Activated CD8-positive, alpha-beta T cell treated with anti-CD3 and anti-CD28 coated beads for 36 hours (primary cell): ENCODE measurements around the gene STOM. TPM values are rescaled to one million over a fixed set of nuclear protein-coding genes. Genes with fewer than 3 reads are reported as not detected.

Experiments
- ATAC-seq: fragments of 200-7000 bp; cut with Tn5 transposase; one replicate; pipeline ENCODE4 v1.10.0; 2021; ENCODE audit warnings: mild to moderate bottlenecking, moderate library complexity
- CTCF ChIA-PET: fragments of 350-600 bp; sonication (Branson Sonifier 250); formaldehyde crosslinking; loops from one replicate; lab custom pipeline; 2021; ENCODE audit warnings: antibody characterized with exemption; lab: Charles Lee
- POLR2A ChIA-PET: fragments of 350-600 bp; sonication (Branson Sonifier 250); formaldehyde crosslinking; loops from one replicate; lab custom pipeline; 2021; ENCODE audit warnings: antibody characterized with exemption; lab: Charles Lee
- DNase-seq: peaks from one replicate; pipeline ENCODE4 v3.0.0-alpha.2; 2020
- H3K27ac Mint-ChIP-seq: one replicate; pipeline ENCODE4 v1.8.0; 2021; ENCODE audit warnings: mild to moderate bottlenecking, mixed read lengths
- H3K27me3 Mint-ChIP-seq: one replicate; pipeline ENCODE4 v1.8.0; 2021; ENCODE audit warnings: mixed read lengths
- H3K36me3 Mint-ChIP-seq: one replicate; pipeline ENCODE4 v1.8.0; 2021; ENCODE audit warnings: low read depth, mixed read lengths
- H3K4me1 Mint-ChIP-seq: one replicate; pipeline ENCODE4 v1.8.0; 2021; ENCODE audit warnings: low read depth, mixed read lengths
- H3K4me3 Mint-ChIP-seq: one replicate; pipeline ENCODE4 v1.8.0; 2021; ENCODE audit warnings: mild to moderate bottlenecking, moderate library complexity, mixed read lengths
- H3K9me3 Mint-ChIP-seq: one replicate; pipeline ENCODE4 v1.8.0; 2021; ENCODE audit warnings: mixed read lengths
- CTCF ChIP-seq: fragments of 200-600 bp; IDR thresholded peaks from one replicate; pipeline ENCODE4 v1.8.0; 2022; ENCODE audit warnings: antibody characterized with exemption, mild to moderate bottlenecking
- intact Hi-C: fragments of 100-400 bp; cut with micrococcal nuclease; formaldehyde crosslinking; loops from one replicate; pipeline ENCODE4 v1.10.0; 2022
- total RNA-seq, 2 experiments: library from RNA; stranded (reverse); gene quantifications; one replicate each; pipeline ENCODE4 v1.2.3, GENCODE V29; 2021

Gene STOM
- total RNA-seq, 2 experiments from 2014 or later = 31.7 to 32.5 TPM

- no peak for TF ChIP-seq CTCF
- H3K4me1 Mint-ChIP-seq = peaks cover 34% of the 10 kb centered on the region
- no peak overlapping the region for H3K4me3 Mint-ChIP-seq
- H3K9me3 Mint-ChIP-seq = peaks cover 4% of the 10 kb centered on the region
- intact Hi-C loops = loop anchor here (10.0 kb wide), 1 partner anchor 158 kb away; no protein-coding TSS in a partner anchor
- peaks cover 3% of the 10 kb centered on the region for H3K27me3 Mint-ChIP-seq
- peak overlapping the region; percentile 13 for H3K27ac Mint-ChIP-seq
- CTCF ChIA-PET = interaction anchor here (1.1 to 10.7 kb wide), 4 partner anchors 9 to 94 kb away, joined by 4 to 142 read pairs (median 6); no protein-coding TSS in a partner anchor
- H3K36me3 Mint-ChIP-seq = peaks cover 7% of the 10 kb centered on the region
- no peak for DNase-seq
- POLR2A ChIA-PET = interaction anchor here (1.5 kb wide), 1 partner anchor 29 kb away, joined by 4 read pairs; no protein-coding TSS in a partner anchor
- no peak for ATAC-seq
Measured at GRCh38 chr9:121373011-121373729, 3.1 kb upstream of the STOM start.

GRCh38 chr9:121372239-121373010 is 2.4 kb upstream of the STOM start:
- Mint-ChIP-seq H3K27ac (no peak overlapping the region), H3K9me3 (peaks cover 4% of the 10 kb centered on the region), H3K27me3 (no peaks in the 10 kb centered on the region), H3K4me1 (peaks cover 41% of the 10 kb centered on the region), H3K36me3 (peaks cover 4% of the 10 kb centered on the region), H3K4me3 (no peak overlapping the region)
- TF ChIP-seq CTCF = no peak
- DNase-seq (no peak), ATAC-seq (no peak)
- ChIA-PET CTCF (interaction anchor here (1.1 to 10.7 kb wide), 4 partner anchors 9 to 94 kb away, joined by 4 to 142 read pairs (median 6); no protein-coding TSS in a partner anchor), POLR2A (interaction anchor here (1.5 kb wide), 1 partner anchor 28 kb away, joined by 4 read pairs; no protein-coding TSS in a partner anchor)
- intact Hi-C loops = loop anchor here (10.0 kb wide), 1 partner anchor 158 kb away; no protein-coding TSS in a partner anchor

- ChIA-PET CTCF (interaction anchor here (10.7 kb wide), 1 partner anchor 53 kb away, joined by 142 read pairs; no protein-coding TSS in a partner anchor), POLR2A (interaction anchor here (1.1 kb wide), 1 partner anchor 26 kb away, joined by 3 read pairs; no protein-coding TSS in a partner anchor)
- intact Hi-C loops = loop anchor here (2.0 to 10.0 kb wide), 2 partner anchors 19 to 157 kb away; no protein-coding TSS in a partner anchor
- DNase-seq = no peak
- peaks cover 44% of the 10 kb centered on the region for H3K4me1 Mint-ChIP-seq
- ATAC-seq = no peak
- H3K27me3 Mint-ChIP-seq = no peaks in the 10 kb centered on the region
- H3K4me3 Mint-ChIP-seq = peak overlapping the region; percentile 24
- no peak for TF ChIP-seq CTCF
- peaks cover 4% of the 10 kb centered on the region for H3K36me3 Mint-ChIP-seq
- no peak overlapping the region for H3K27ac Mint-ChIP-seq
- H3K9me3 Mint-ChIP-seq = peaks cover 4% of the 10 kb centered on the region
Measured at GRCh38 chr9:121371495-121372061, 1.5 kb upstream of the STOM start.

- ChIA-PET CTCF (interaction anchor here (0.7 to 1.0 kb wide), 3 partner anchors 9 to 15 kb away, joined by 3 to 4 read pairs (median 3); no protein-coding TSS in a partner anchor), POLR2A (interaction anchor here (0.7 to 1.8 kb wide), 4 partner anchors 10 to 49 kb away, joined by 3 to 9 read pairs (median 6); no protein-coding TSS in a partner anchor)
- peak overlapping the region; percentile 91 for H3K27ac Mint-ChIP-seq
- ATAC-seq = no peak
- peaks cover 63% of the 10 kb centered on the region for H3K4me1 Mint-ChIP-seq
- peak overlapping the region; percentile 79 for H3K4me3 Mint-ChIP-seq
- H3K36me3 Mint-ChIP-seq = peaks cover 4% of the 10 kb centered on the region
- intact Hi-C loops = no loop called here
- peaks cover 4% of the 10 kb centered on the region for H3K9me3 Mint-ChIP-seq
- no peak for DNase-seq
- H3K27me3 Mint-ChIP-seq = no peaks in the 10 kb centered on the region
- TF ChIP-seq CTCF = no peak
Measured at GRCh38 chr9:121368745-121369144, 1.3 kb downstream of the STOM start.
